Right hindlimb (tissue), 1 donor: ENCODE measurements around the gene HOATZ.

Source experiments
- DNase-seq: peaks from one replicate; pipeline ENCODE4 v3.0.0-alpha.2; 2018

The HOATZ gene

GRCh38 chr11:111514216-111515031, at the start of gene HOATZ:
HOATZ (plus strand) TSS chr11:111514778; CDS start chr11:111514785, 7 bp downstream.
- DNase-seq, result peak; percentile 28

- DNase-seq, result no peak
Observed at GRCh38 chr11:111465400-111465799, 49.2 kb upstream of the HOATZ start.

- DNase-seq, result no peak
Observed at GRCh38 chr11:111466615-111467014, 48.0 kb upstream of the HOATZ start.

DNA sequence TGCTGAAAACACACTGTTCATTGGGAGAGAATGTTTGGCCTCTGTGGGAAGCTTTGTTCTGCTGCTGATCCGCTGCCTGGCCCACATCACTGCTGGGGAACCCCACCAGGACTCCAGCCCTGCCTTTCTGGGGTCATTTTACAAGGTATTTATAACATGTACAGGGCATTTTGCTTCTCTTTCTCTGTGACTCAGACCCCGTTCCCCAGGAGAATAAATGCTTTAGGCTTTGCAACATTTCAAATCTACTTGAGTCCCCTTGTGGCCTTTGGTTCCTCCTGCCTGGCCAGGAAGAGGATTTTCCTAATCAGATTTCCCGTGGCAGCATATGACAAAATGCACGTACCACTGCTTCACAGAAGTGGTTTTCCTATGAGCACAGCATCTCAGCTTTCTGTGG, 45.4 kb upstream of the HOATZ start:
- DNase-seq, result no peak

- DNase-seq, result no peak
Observed at GRCh38 chr11:111472228-111472627, 42.4 kb upstream of the HOATZ start.

- no peak for DNase-seq
Observed at GRCh38 chr11:111474432-111474831, 40.1 kb upstream of the HOATZ start.

GRCh38 chr11:111476366-111476765, 38.2 kb upstream of the HOATZ start:
- DNase-seq, result no peak

DNA sequence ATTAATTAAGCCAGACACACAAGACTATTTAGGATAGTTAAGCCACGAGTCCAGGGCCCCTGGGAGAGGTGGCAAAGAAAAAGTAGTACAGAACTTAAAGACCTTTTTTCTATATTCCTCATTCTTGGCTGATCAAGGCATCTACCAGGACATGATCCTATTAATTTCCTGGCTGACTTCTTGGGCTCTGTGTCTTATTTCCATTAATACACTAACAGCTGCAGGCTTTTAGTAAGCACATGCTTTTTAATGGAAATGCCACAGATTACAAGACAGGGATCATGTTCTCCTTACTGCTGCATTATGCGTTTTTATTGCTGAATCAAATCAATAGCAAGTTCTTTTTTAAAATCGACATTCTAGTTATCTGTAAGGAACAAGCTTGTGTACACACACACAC, 37.6 kb upstream of the HOATZ start:
- no peak for DNase-seq

GRCh38 chr11:111477898-111478297, 36.7 kb upstream of the HOATZ start:
- DNase-seq, result no peak

GRCh38 chr11:111479666-111480065, 34.9 kb upstream of the HOATZ start:
- no peak for DNase-seq

DNA sequence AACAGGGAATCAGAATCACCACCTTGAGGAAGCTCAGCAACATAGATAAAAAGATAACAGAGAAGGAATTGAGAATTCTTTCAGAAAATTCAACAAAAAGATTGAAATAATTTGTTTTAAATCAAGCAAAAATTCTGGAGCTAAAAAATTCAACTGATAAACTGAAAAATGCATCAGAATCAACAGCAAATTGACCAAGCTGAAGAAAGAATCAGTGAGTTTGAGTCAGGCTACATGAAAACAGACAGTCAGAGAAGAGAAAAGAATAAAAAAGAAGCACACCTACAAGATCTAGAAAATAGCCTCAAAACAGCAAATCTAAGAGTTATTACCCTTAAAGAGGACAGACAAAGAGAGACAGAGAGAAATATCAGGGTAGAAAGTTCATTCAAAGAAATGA, 31.1 kb upstream of the HOATZ start:
- no peak for DNase-seq

DNA sequence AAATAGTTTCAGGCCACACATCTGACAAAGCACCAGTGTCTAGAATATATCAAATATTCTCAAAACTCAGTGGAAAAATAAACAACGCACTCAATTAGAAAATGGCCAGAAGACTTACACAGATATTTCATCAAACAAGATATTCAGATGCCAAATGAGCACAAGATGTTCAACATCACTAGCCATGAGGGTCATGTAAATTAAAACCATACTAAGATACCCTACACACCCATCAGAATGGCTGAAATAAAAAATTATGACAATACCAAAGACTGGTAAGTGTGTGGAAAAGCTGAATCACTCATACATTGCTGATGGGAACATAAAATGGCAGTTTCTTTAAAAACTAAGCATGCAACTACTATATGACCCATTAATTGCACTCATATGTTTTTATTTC, 24.1 kb upstream of the HOATZ start:
- DNase-seq, result no peak

- DNase-seq, result no peak
Observed at GRCh38 chr11:111494040-111494439, 20.5 kb upstream of the HOATZ start.

- no peak for DNase-seq
Observed at GRCh38 chr11:111499483-111499882, 15.1 kb upstream of the HOATZ start.

DNA sequence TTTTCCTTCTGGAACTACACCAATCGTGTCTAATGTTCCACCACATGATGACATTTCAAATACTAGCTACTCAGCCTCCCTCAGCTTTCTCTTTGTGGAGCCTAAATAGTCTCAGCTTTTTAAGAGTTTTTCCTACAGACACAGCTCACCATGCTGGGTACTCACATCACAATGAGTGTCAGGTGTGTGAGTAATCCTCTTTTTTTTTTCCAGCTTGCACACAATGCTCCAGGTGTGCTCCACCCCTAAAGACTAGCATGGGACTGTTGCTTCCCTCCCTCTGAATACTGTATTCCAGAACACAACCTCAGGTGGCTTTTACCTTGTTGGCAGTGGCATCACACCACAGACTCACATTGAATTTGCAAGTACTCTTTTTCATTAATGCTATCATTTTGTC, 14.1 kb upstream of the HOATZ start:
- no peak for DNase-seq

- no peak for DNase-seq
Observed at GRCh38 chr11:111502611-111503010, 12.0 kb upstream of the HOATZ start.

DNA sequence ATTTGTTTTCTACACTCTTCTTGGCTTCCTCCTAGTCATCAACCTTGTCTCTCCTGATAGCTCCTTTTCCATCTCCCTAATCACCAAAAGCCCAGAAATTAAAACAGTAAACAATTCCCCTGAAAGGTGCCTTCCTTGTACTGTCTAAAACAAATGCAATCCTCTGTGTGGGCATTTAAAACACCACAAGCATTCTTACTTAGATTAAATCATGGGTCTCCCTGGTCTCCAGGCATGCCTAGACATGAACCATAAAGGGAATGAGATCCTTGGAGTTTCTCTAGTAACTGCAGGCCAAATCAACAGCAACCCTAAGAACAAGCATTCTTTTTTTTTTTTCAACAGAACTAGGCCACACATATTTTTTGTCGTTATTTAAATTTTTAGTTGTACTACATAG, 4.3 kb upstream of the HOATZ start:
- DNase-seq, result no peak

GRCh38 chr11:111512296-111513239, 2.0 kb upstream of the HOATZ start, which contains the start of gene BTG4:
BTG4 (minus strand) TSS chr11:111512386; CDS start chr11:111498776, 13,610 bp downstream.
- peak; percentile 36 for DNase-seq

- no peak for DNase-seq
Observed at GRCh38 chr11:111513240-111513605, 1.4 kb upstream of the HOATZ start.

- no peak for DNase-seq
Observed at GRCh38 chr11:111515591-111515990, 1.0 kb downstream of the HOATZ start.

DNA sequence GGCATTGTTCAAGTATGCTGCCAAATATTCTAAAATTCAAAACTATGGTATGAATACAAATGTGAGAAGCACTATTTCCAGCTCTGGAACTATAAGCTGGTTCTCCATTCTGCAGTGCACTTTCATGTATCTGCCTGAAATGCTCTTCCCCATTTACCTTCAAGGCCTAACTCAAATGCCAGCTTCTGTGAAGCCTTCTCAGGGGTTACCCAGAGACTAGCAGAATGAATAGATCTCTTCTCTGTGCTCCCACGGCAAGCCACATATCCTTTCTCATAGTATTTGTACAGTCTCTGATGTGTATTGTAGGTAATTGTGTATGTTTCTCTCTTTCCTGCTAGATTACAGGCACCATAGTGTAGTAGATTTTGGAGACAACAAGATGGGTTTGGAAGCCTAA, 4.1 kb downstream of the HOATZ start:
- no peak for DNase-seq

DNA sequence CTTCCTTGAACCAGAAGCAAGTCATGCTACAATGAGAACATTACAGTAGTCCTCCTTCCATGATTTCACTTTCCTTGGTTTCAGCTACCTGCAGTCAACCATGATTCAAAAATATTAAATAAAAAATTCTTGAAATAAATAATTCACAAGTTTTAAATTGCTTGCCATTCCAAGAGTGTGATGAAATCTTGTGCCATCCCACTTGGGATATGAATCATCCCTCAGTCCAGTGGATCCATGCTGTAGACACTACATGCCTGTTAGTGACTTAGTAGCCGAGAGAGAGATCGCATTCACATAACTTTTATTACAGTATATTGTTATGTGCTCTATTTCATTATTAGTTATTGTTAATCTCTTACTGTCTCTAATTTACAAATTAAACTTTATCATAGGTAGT, 6.0 kb downstream of the HOATZ start:
- no peak for DNase-seq

DNA sequence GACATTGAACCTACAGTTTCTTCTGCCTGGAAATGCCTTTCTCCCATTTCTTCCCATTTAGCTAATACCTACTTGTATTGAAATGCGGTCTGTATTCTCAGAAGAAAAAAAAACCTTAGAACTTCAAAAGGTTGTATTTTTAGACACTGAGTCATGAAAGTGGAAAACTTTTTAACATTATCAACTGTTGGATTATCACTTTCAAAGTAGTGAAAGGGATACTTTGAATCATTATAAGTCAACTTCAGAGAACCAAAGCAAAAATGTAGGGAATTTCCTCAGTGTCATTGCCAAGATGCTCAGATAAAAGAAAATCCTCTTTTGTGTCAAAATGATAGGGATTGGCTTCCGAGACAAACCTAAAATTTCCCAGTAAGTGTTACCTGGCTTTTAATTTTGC, 6.6 kb downstream of the HOATZ start:
- no peak for DNase-seq

GRCh38 chr11:111522426-111522825, 7.8 kb downstream of the HOATZ start:
- DNase-seq, result no peak
